HG03103 (cell line): ENCODE measurements around the gene SENP3.
A peak's percentile ranks its signal among the peaks of the same experiment; 100 is the strongest.

Experiments
- ATAC-seq: cut with Tn5 transposase; IDR thresholded peaks from one replicate; pipeline ENCODE4 v1.9.1; 2021; ENCODE audit warnings: low read depth; ENCODE audit not compliant: unreplicated experiment

SENP3 gene

DNA sequence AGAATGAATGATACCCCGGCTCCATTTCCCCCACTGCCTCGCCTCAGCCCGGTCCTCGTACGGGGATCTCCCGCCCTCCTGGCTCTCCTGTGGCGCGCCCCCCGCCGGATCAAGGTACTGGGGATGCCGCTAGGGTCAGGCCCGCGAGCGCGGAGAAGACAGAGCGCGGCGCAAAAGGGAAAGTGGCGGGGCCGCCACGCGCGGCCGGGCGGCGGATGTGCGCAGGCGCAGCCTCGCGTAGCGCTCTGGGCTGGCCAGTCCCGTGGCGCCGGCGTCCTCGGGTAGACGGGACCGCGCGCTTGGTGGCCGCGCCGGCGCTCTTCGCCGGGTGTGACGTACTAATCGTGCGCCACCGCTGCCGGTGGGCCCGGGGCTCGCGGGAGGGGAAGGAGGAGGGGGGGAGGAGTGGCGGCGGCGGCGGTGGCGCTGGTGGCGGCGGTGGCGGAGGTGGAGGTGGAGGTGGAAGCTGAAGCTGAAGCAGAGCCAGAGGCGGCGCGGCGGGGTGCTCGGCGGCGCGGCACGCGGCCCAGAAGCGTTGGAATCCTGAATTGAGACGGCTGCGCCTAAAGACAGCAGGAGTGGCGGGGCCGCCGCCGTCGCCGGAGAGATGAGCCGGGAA, at the start of gene SENP3:
Gene SENP3, plus strand, starts transcription at position 331 of the 619 bp plus-strand sequence. CDS start 1,158 bp downstream, outside the sequence.
- peak; percentile 48 for ATAC-seq

DNA sequence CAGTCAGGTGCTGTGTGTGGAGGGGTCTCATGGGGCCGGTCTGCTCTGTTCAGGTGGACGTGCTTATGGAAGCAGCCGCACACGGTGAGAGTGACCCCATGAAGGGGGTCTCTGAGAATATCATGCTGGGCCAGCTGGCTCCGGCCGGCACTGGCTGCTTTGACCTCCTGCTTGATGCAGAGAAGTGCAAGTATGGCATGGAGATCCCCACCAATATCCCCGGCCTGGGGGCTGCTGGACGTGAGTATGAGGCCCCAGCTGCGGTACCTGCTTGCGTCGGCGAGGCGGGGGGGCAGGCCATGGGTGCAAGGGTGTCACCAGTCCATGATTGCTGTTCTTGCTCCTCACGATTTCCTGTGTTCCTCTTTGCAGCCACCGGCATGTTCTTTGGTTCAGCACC, 49.6 kb upstream of the SENP3 start:
- no peak for ATAC-seq

DNA sequence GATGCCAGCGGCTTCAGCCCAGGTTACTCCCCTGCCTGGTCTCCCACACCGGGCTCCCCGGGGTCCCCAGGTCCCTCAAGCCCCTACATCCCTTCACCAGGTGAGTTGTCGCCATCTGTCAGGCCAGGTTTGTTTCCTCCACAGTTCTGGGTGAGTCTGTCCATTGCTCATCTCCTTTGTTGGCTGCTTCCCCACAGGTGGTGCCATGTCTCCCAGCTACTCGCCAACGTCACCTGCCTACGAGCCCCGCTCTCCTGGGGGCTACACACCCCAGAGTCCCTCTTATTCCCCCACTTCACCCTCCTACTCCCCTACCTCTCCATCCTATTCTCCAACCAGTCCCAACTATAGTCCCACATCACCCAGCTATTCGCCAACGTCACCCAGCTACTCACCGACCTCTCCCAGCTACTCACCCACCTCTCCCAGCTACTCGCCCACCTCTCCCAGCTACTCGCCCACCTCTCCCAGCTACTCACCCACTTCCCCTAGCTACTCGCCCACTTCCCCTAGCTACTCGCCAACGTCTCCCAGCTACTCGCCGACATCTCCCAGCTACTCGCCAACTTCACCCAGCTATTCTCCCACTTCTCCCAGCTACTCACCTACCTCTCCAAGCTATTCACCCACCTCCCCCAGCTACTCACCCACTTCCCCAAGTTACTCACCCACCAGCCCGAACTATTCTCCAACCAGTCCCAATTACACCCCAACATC, 48.7 kb upstream of the SENP3 start:
- no peak for ATAC-seq

DNA sequence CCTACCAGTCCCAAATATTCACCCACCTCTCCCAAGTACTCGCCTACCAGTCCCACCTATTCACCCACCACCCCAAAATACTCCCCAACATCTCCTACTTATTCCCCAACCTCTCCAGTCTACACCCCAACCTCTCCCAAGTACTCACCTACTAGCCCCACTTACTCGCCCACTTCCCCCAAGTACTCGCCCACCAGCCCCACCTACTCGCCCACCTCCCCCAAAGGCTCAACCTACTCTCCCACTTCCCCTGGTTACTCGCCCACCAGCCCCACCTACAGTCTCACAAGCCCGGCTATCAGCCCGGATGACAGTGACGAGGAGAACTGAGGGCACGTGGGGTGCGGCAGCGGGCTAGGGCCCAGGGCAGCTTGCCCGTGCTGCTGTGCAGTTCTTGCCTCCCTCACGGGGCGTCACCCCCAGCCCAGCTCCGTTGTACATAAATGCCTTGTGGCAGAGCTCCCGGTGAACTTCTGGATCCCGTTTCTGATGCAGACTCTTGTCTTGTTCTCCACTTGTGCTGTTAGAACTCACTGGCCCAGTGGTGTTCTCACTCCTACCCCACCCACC, 47.8 kb upstream of the SENP3 start:
- no peak for ATAC-seq

DNA sequence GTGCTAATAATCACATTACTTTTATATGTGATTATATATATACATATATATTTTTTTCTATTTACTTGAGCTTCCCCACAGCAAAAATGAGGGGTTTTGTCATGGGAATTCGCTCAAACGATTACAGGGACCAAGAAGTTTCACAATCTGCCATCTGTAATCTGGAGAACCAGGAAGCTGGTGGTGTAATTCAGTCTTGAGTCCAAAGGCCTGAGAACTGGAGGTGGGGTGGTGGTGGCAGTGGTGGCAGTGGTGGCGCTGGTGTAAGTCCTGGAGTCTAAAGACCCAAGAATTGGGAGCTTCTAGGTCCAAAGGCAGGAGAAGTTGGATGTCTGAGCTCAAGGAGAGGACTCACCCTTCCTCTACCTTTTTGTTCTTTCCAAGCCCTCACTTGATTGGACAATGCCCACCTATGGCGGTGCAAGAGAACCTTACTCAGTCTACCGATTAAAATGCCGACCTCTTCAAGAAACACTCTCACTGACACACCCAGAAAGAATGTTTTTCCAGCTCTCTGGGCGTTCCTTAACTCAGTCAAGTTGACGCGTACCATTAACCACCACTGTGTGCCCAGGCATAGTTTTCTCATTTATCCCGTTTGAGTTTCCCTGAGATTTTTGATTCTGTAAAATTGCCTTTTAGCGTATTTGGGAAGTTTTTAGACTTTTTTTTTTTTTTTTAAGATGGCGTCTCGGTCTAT, 45.7 kb upstream of the SENP3 start:
- ATAC-seq: no peak

DNA sequence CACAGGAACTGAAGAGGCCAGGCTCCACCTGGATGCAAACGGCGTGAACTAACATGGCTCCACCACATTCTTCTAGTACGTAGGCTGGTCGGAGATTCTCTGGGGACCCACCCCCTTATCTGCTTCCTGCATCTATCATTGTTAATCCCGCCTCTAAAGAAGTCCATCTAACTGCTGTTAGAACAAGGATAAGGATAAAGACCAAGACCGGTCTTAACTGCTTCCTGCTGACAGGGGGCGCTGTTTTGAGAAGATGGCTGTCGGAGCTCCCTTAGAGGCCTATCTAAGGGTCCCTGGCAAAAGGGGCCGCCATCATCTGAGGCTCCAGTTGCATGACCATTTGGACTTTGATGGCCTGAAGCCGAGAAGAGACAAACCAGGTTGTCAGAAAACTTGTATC, 38.7 kb upstream of the SENP3 start:
- ATAC-seq: no peak

DNA sequence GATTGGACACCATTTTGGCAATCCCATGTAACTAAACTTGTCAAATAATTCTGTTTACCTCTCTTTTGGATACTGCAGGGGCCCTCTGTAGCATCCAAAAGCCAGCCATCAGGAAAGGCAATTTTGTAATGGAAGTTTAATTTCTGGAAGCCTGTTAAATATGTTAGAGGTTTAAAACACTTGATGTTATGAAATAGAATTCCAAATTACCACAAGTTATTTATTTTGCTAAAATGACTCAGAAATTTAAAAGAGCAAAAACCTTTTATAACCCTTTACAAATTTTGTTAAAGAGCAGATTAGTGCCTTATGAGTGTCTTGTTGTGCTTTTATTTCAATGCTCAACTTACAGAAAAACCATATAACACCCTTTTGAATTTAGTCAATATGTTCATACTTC, 32.9 kb upstream of the SENP3 start:
- no peak for ATAC-seq

DNA sequence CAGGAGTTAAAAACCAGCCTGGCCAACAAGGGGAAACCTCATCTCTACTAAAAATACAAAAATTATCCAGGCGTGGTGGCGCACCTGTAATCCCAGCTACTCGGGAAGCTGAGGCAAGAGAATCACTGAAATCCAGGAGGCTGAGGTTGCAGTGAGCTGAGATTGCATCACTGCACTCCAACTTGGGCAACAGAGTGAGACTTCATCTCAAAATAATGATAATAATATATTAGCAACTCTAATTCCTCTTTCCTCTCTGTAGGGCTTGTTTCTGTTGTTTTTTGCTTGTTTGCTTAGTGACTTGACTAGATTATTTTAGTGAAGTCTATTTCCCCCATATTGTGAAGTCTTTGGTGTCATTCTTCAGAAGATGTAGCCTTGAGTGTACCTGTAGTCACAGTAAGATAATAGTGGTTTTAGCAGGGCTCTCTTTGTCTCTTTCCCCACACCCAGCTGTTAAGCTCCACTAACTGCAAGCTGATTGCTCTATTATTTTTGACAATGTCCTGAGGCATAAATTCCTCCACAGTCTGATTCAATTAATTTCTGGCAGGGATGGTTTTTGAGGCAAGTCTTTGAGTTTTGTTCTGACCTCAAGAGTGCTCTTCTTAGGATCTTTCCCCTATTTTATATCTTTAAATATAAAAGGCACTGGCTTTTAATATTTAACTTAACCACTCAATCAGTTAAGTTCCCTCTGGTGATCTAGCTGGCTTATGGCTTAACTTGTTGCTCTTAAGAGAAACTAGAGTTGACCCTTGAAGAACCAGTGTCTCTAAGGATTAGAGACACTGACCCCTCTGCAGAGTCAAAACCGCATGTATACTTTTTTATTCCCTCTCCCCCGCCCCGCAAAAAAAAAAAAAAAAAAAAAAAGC, 31.5 kb upstream of the SENP3 start:
- no peak for ATAC-seq

DNA sequence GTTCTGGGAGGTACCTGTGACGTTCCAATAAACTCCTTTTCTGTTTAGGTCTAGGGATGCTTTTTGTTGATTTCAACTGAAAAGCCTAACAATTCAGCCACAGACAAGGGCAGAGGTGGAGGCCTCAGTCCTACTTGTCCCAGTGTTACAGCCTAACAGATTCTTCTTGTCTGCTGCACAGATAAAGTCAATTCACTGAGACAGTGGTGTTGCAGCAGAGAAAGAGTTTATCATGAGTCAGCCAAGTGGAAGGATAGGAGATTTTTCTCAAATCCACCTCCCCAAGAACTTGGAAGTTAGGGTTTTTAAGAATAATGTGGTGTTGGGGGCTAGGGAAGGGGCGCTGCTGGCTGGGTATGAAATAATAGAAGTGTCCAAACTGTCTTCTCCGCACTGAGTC, 23.7 kb upstream of the SENP3 start:
- no peak for ATAC-seq

DNA sequence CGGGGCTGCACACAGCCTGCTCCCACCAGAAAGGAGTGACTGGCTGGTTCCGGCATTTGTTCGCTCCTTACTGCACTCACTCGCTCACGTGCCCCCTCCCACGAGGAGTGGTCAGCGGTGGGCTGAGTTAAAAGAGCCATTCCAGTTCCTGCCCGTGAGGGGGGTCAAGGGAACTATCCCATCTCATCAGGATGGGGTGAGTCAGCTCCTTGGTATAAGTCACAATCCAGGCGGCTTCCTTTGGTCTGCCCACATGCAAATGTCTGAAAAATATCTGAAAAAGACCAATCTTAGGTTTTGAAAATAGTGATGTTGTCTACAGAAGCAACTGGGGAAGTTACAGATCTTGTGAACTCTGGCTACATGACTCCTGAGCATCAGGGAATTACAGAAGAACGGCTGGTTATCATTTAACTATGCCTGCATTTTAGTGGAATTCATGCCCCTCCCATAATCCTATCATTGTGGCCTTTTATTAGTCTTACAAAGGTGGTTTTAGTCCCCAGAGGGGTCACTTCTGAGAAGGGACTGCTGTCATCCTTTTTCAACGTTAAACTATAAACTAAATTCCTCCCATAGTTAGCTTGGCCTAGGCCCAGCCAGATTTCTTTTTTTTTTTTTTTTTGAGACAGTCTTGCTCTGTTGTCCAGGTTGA, 22.7 kb upstream of the SENP3 start:
- no peak for ATAC-seq

DNA sequence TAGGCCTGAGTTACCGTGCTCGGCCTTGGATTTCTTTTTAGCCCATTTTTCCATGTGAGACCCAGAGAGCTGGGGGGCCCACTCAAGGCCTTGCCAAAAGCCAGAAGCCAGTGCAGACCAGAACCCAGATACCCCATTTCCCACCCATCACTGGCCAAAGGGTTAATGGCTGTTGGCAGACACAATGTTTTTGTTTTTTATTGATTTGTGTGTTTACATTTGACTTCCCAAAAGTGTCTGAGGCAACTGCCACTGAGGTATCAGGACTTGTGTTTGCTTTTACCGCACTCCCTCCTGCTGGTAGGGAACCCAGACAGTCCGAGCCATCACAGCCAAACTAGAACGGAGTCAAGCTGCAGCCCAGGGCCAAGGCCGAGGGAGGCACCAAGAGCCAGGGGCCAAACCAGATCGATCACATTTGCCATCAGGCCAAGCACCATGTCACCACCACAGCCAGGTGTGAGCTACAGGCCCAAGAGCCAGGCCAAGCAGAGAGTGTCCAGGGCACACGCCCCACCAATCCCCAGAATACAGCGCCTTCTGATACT, 20.6 kb upstream of the SENP3 start:
- no peak for ATAC-seq

DNA sequence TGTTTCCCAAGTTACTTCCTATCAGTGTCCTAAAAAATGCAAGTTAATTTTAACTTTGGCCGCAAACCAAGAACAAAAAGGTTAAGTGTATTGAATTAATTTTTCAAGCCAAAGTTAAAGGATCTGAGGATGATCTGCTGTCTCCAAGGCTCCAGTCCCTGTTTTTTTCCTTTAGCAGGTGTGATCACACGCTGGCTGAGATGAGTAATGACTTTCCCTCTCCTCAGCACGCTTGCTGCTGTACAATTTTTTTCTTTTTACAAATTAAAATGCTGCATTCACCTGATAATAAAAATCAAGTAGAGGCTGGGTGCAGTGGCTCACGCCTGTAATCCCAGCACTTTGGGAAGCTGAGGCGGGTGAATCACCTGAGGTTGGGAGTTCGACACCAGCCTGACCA, 16.8 kb upstream of the SENP3 start:
- no peak for ATAC-seq

DNA sequence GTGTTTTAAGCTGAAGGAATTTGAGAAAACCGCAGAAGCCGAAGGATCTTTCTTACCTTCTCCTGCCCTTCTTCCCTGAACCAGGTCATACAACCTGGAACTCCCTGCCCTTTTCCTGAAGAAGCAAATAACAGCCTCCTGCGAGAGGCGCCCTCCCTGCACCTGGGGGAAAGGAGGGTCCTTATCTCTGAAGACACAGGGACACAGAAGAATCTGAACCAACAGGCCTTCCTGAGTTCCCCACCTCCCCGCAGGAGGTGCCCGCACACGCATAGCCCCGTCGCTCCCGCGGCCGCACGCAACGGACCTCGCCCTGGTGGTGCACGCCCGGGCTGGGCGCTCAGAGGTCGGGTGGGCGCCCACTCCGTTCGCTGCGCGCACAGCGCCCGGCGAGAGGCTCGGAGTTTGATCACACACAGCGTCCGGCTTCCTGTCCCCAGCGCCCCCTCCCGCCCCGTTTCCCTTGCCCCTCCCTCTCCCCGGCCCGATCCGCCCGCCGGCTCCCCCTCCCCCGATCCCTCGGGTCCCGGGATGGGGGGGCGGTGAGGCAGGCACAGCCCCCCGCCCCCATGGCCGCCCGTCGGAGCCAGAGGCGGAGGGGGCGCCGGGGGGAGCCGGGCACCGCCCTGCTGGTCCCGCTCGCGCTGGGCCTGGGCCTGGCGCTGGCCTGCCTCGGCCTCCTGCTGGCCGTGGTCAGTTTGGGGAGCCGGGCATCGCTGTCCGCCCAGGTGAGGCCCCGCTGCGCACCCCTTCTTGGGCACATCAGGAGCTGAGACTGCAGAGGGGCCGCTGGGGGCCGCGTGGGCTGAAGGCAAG, 12.9 kb upstream of the SENP3 start, which contains the start of gene TNFSF12:
Gene TNFSF12, plus strand, starts transcription at position 474 of the 816 bp plus-strand sequence. Its CDS starts 96 bp downstream, at position 570.
- ATAC-seq: no peak

DNA sequence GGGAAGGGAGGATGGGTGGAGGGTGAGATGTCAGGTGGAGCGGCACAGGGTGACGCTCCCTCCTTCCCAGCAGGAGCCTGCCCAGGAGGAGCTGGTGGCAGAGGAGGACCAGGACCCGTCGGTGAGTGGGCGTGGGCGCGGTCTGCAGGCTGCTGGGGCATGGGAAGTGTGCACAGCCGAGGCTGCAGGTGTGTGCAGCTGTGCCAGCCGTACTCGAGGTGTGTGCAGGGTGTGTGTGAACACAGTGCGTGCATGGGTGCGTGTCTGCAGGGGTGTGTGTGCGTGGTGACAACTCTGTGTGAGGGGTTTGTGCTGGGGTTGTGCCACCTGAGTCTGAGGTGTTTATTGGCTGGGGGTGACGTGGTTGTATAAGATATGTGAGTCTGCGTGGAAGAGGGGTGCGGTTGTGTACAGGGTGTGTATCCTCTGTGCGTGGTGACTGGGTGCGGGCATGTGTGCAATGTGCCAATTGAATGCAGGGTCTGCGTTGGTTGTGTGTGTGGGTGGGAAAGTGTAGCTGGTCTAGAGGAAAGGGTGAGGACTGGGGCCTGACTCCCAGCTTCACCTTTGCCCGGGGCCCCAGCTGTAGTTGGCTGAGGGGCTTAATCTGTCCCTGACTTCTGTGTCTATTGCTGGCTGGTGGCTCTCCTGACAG, 12.2 kb upstream of the SENP3 start:
- no peak for ATAC-seq

DNA sequence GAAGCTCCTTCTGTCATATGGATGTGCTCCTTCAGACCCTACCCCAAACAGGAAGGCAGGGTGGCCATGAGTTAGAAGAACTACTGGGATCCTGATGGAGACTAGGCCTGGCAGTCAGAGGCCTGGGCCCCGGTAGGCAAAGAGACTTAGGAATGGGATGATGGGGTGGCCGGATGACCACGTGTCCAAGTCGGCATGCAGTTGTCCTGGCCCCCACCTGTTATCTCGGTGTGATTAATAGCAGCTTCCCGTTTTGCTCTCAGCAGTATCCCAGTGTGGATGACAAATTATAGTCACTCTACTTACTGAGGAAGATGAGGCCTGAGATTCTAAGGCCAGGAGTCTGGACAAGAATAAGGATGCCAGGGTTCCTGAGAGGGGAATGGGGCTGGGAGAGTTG, 11.4 kb upstream of the SENP3 start:
- no peak for ATAC-seq

DNA sequence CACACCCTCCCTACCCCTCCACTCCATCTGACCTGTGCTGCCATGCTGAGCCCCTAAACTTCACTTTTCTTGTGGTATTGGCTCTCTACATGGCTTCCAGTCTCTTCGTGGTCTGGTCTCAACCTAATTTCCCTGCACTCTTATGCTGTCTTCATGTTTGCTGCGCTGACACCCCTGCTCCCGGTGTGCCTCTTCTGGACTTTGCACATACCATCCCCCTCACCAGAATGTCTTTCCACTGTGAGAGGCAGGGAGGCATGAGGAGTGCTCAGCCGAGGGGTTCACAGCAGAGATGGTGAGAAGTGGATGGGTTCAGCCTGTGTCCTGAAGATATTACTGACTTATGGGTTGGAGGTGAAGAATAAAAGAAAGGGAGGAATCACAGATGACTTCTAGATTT, 10.3 kb upstream of the SENP3 start:
- ATAC-seq: no peak

DNA sequence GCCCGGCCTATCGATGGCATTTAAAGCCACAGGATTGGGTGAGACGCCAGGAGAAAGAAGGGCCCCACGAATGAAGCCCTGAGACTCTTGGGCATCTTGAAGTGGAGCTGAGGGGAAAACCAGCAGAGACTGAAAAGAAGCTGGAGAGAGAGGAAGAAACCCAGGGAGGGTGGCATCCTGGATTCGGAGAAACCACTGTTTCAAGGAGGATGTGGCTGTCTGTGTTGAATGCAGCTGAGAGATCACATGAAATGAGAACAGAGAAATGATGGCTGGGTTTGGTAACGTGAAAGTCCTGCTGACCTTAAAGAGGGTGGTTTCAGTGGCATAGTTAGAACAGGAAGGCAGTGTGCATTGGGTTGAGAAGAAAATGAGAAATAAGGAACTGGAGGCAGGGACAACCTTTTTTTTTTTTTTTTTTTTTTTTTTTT, 9.1 kb upstream of the SENP3 start:
- ATAC-seq: no peak

DNA sequence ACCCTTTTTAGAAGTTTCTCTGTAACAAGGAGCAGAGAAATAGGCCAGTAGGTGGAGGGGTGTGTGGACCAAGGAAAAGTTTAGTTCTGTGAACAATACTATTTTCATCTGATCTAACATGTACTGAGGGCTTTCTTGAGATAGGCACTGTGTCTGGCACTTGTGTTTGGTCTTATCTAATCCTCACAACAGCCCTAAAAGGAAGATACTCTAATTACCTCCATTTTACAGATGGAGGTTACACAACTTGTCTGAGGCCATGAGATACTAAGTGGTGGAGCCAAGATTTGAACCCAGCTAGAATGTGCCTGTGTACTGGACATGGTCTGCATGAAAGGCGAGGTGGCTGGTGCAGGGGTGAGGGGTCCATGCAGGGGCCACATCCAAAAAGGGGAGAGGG, 8.4 kb upstream of the SENP3 start:
- no peak for ATAC-seq
